ENCODE measurements around the gene ETF1. TPM values are rescaled to one million over a fixed set of nuclear protein-coding genes. Genes with fewer than 3 reads are reported as not detected.
A peak's percentile ranks its signal among the peaks of the same experiment; 100 is the strongest.

ETF1 gene
- polyA plus RNA-seq, 3 donors, result 25.5 to 108 (median 96.0) TPM

- no peak overlapping the region for H3K27ac ChIP-seq (ENCODE audit: low read depth, low read length)
- 82 to 90% (median 88%) methylated on average over 7 of the region's 7 CpGs for WGBS, 3 donors
Measured at GRCh38 chr5:138565100-138565821, 22.2 kb upstream of the ETF1 start.

- no peak overlapping the region for H3K27ac ChIP-seq (ENCODE audit: low read depth, low read length)
- 81 to 85% (median 84%) methylated on average over 9 of the region's 9 CpGs for WGBS, 3 donors
Measured at GRCh38 chr5:138564242-138564641, 21.2 kb upstream of the ETF1 start.

GRCh38 chr5:138563340-138564118 lies 20.5 kb upstream of the ETF1 start:
- WGBS, 3 donors, result 78 to 86% (median 81%) methylated on average over 3 of the region's 3 CpGs

GRCh38 chr5:138560971-138561370 lies 17.9 kb upstream of the ETF1 start:
- WGBS, 3 donors, result 93 to 95% (median 94%) methylated on average over 6 of the region's 6 CpGs
- no peak overlapping the region for H3K27ac ChIP-seq (ENCODE audit: low read depth, low read length)

More at GRCh38 chr5:138563340-138564118, 20.5 kb upstream of the ETF1 start:
- no peak overlapping the region for H3K27ac ChIP-seq (ENCODE audit: low read depth, low read length)

- 67 to 97% (median 87%) methylated on average over 7 of the region's 7 CpGs for WGBS, 3 donors
Measured at GRCh38 chr5:138559937-138560336, 16.9 kb upstream of the ETF1 start.

GRCh38 chr5:138557677-138558076 lies 14.6 kb upstream of the ETF1 start:
- H3K27ac ChIP-seq (ENCODE audit: low read depth, low read length), result no peak overlapping the region
- WGBS, 3 donors, result 75 to 93% (median 86%) methylated on average over 2 of the region's 2 CpGs

More at GRCh38 chr5:138559937-138560336, 16.9 kb upstream of the ETF1 start:
- no peak overlapping the region for H3K27ac ChIP-seq (ENCODE audit: low read depth, low read length)

GRCh38 chr5:138554143-138554542 lies 11.1 kb upstream of the ETF1 start:
- 80 to 85% (median 82%) methylated on average over 1 of the region's 1 CpG for WGBS, 3 donors

GRCh38 chr5:138553437-138554095 lies 10.5 kb upstream of the ETF1 start:
- no peak overlapping the region for H3K27ac ChIP-seq (ENCODE audit: low read depth, low read length)
- 86 to 92% (median 87%) methylated on average over 5 of the region's 5 CpGs for WGBS, 3 donors

More at GRCh38 chr5:138554143-138554542, 11.1 kb upstream of the ETF1 start:
- H3K27ac ChIP-seq (ENCODE audit: low read depth, low read length), result no peak overlapping the region

GRCh38 chr5:138552657-138553056 lies 9.6 kb upstream of the ETF1 start:
- H3K27ac ChIP-seq (ENCODE audit: low read depth, low read length), result no peak overlapping the region
- WGBS, 3 donors, result 88 to 96% (median 94%) methylated on average over 4 of the region's 4 CpGs

- H3K27ac ChIP-seq (ENCODE audit: low read depth, low read length), result no peak overlapping the region
- 93 to 96% (median 94%) methylated on average over 5 of the region's 5 CpGs for WGBS, 3 donors
Measured at GRCh38 chr5:138549414-138549813, 6.4 kb upstream of the ETF1 start.

- no peak overlapping the region for H3K27ac ChIP-seq (ENCODE audit: low read depth, low read length)
- WGBS, 3 donors, result 72 to 89% (median 88%) methylated on average over 6 of the region's 6 CpGs
Measured at GRCh38 chr5:138545919-138546562, 3.0 kb upstream of the ETF1 start.

GRCh38 chr5:138544181-138545134 lies 1.4 kb upstream of the ETF1 start:
- H3K27ac ChIP-seq (ENCODE audit: low read depth, low read length), result no peak overlapping the region
- 44 to 62% (median 56%) methylated on average over 16 of the region's 16 CpGs for WGBS, 3 donors

- 0% methylated on average over 12 of the region's 12 CpGs for WGBS, 3 donors
Measured at GRCh38 chr5:138543730-138544104, 681 bp upstream of the ETF1 start.

GRCh38 chr5:138542180-138542955 lies 668 bp downstream of the ETF1 start:
- H3K27ac ChIP-seq (ENCODE audit: low read depth, low read length), result peak overlapping the region; percentile 98
- WGBS, 3 donors, result 0 to 1% (median 0%) methylated on average over 31 to 47 of the region's 47 CpGs

More at GRCh38 chr5:138543730-138544104, 681 bp upstream of the ETF1 start:
- H3K27ac ChIP-seq (ENCODE audit: low read depth, low read length), result peak overlapping the region; percentile 87

GRCh38 chr5:138541511-138542179 lies 1.4 kb downstream of the ETF1 start:
- WGBS, 3 donors, result 6 to 12% (median 10%) methylated on average over 6 of the region's 6 CpGs
- H3K27ac ChIP-seq (ENCODE audit: low read depth, low read length), result no peak overlapping the region

- no peak overlapping the region for H3K27ac ChIP-seq (ENCODE audit: low read depth, low read length)
Measured at GRCh38 chr5:138539791-138540190, 3.2 kb downstream of the ETF1 start.
